Measurements from ENCODE around the gene ACSBG1. TPM values are rescaled to one million over a fixed set of nuclear protein-coding genes. Genes with fewer than 3 reads are reported as not detected.
A peak's percentile ranks its signal among the peaks of the same experiment; 100 is the strongest.
"Not testable (repeated sequence)": the region's sequence is repeated elsewhere in the genome, so short reads cannot be mapped to it uniquely, and the experiment has no call there.

Gene ACSBG1
- total RNA-seq, 1 donor from 2014 or later: 1.6 TPM

DNA sequence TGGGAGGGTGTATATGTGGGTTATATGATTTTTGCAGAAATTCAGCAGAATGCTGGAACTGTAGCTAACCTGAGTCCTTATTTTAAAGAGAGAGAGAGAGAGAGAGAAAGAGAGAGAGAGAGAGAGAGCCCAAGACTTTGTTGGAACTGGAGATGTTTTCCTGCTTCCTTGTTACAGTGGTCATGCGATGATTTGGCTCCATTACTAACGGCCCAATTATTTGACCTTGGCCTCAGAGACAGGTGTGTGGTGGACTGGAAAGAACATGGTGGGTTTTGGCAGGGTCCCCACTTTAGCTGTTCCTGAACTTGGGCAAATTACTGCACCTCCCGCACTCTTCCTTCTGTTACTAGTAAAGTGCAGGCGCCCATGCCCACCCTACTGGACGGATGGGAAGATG lies 14.8 kb upstream of the ACSBG1 start:
- DNase-seq (ENCODE audit: low spot score): no peak

DNA sequence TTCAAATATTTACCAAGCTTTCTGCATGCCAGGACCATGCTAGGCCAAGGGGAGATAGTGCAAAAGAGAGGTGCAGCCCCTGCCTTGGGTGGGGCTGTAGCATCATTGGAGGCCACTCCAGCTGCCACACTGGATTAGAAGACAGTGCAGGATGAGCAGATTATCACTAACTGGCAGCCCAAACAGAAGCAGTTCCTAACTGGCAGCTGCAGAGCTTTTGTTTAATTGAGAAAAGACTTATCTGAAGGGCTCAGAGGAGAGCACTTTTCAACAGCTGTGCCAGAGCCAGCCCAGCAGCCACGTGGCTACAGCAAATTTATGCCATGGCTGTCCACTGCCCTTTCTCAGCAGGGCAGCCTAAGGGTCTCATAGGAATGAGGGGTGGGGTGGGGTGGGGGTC lies 13.5 kb upstream of the ACSBG1 start:
- DNase-seq (ENCODE audit: low spot score): no peak

- not testable (repeated sequence) for DNase-seq (ENCODE audit: low spot score)
Measured at GRCh38 chr15:78245976-78246620, 11.7 kb upstream of the ACSBG1 start.

- not testable (repeated sequence) for DNase-seq (ENCODE audit: low spot score)
Measured at GRCh38 chr15:78245392-78245791, 11.0 kb upstream of the ACSBG1 start.

- no peak for DNase-seq (ENCODE audit: low spot score)
Measured at GRCh38 chr15:78244893-78245292, 10.5 kb upstream of the ACSBG1 start.

DNA sequence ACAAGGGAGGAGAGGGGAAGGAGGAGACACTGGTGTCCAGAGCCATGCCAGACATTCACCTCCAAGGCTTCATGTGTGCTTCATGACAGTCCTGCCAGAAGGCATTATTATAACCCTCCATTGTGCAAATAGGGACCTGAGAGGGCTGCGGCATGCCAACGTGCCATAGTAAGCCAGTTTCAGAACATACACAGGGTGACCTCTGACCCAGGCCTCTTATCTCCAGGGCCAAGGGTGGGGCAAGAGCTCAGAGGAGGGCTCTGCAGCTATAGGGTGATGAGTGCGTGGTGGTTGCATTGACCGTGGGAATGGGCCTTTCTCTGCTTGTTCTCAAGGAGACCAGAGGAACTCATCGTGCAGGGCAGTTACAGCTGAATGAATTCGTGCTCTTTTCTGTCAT lies 9.7 kb upstream of the ACSBG1 start:
- no peak for DNase-seq (ENCODE audit: low spot score)

DNA sequence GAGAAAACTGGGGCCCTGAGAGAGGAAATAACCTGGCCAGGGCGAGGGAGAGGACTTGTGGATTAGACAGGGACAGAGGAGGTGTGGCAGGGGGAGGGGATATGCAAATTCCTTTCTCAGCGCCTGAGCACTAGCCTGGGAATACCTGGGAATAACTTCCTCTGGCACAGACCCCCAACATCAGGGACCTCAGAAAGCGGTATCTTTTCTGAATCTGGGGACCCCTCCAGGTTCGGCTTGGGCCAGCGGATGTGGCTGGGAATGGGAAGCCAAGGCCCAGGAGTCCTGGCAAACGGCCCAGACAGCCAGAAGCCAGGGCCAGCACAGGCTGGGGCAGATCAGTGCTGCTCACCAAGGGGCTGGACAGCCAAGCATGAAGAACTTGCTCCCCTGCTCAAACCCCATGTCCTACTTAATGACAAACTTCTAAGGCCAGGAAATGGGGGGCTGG lies 9.2 kb upstream of the ACSBG1 start:
- DNase-seq (ENCODE audit: low spot score): peak; percentile 67

GRCh38 chr15:78243058-78243457 lies 8.7 kb upstream of the ACSBG1 start:
- DNase-seq (ENCODE audit: low spot score): no peak

GRCh38 chr15:78242128-78242527 lies 7.8 kb upstream of the ACSBG1 start:
- no peak for DNase-seq (ENCODE audit: low spot score)

DNA sequence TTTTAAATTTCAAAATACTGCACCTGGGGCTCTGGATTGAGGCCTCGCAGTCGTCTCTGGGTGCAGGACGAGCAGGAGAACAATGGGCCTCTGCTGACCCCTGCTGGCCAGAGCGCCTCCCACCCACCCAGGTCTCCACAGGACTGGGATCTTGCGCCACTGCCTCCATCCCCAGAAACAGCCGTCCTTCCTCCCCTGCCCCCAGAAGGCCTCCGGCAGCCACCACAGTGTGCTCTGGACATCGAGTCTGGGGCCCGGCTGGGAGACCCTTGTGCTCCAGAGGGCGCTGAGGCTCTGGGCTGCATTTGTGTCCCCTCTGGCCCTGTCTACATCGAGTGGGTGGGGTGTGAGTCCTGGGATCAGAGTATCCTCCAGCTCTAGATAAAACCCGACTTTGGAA lies 6.7 kb upstream of the ACSBG1 start:
- DNase-seq (ENCODE audit: low spot score): peak; percentile 91

DNA sequence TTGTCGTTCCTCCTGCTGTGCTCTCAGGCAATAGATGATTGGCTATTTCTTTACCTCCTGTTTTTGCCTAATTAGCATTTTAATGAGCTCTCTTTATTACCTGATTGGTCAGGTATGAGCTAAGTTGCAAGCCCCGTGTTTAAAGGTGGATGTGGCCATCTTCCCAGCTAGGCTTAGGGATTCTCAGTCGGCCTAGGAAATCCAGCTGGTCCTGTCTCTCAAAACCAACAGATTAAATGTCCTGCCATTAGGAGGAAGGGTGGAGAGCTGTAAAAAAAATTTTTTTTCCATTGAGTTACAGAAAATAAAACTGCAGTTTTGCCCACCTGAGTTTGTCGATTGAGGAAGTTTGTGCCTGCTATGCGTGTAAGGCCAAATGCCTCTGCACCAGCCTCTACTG lies 5.4 kb upstream of the ACSBG1 start:
- no peak for DNase-seq (ENCODE audit: low spot score)

- DNase-seq (ENCODE audit: low spot score): no peak
Measured at GRCh38 chr15:78237146-78237545, 2.8 kb upstream of the ACSBG1 start.

- DNase-seq (ENCODE audit: low spot score): no peak
Measured at GRCh38 chr15:78236491-78236890, 2.1 kb upstream of the ACSBG1 start.

- DNase-seq (ENCODE audit: low spot score): no peak
Measured at GRCh38 chr15:78233496-78233895, 869 bp downstream of the ACSBG1 start.

GRCh38 chr15:78232951-78233350 lies 1.4 kb downstream of the ACSBG1 start:
- DNase-seq (ENCODE audit: low spot score): no peak

DNA sequence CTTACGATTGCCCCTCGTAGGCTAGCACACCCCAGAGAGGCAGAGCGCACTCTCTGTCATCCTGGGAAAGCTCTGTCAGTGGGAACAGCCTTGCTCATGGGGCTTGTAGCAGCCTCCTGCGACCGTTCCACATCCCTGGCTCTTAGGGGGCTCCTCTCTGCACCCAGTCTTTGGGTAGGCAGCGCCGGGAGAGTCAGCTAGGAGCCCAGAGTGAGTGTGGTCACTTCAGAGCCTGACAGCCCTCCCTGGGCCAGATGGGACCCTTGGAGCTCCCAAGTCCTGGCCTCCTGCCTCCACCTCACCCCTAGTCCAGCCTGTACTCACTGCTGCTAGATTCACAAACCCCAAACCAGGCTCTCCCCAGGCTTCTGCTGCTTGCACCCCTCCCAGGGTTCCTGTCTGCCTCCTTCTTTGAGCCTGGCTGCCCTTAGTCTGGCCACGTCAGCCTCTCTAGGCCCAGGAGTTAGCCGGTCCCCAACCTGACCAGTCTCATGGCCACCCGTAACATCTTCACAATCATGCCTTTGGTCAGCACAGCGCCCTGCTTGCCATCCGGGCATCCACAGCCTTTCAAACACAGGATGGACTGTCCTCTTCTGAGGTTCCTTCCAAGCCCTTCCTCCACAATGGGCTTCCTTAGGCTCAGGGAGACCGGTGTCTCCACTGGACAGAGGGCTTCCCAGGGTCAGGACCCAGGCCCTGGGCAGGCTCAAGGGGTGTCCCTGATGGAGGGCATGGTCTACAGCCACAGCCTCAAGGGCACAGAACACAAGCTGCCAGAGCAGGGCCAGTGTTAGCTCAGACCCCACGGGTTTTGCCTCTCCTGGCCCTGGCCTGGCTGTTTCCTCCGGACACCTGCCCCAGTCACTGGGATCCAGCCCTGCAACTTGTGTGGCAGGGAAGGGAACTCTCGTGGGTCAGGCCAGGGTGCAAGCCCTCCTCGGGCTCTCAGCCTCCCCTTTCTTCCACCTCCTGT lies 4.6 kb downstream of the ACSBG1 start:
- no peak for DNase-seq (ENCODE audit: low spot score)

- DNase-seq (ENCODE audit: low spot score): no peak
Measured at GRCh38 chr15:78228356-78228996, 5.9 kb downstream of the ACSBG1 start.

- no peak for DNase-seq (ENCODE audit: low spot score)
Measured at GRCh38 chr15:78225783-78226541, 8.4 kb downstream of the ACSBG1 start.

DNA sequence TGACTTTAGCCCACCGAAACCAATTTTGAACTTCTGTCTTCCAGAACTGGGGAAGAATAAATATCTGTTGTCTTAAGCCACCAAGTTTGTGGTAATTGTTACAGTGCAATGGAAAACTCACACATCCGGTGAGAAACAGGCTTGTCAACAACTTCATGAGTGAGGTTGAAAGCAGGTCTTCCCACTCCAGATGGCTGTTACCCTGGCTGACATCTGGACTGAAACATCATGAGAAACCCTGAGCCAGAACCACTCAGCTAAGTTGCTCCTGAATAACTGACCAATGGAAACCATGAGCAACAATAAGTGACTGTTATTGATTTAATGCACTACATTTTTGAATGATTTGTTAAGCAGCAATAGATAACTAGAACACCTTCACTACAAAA lies 10.3 kb downstream of the ACSBG1 start:
- DNase-seq (ENCODE audit: low spot score): no peak

DNA sequence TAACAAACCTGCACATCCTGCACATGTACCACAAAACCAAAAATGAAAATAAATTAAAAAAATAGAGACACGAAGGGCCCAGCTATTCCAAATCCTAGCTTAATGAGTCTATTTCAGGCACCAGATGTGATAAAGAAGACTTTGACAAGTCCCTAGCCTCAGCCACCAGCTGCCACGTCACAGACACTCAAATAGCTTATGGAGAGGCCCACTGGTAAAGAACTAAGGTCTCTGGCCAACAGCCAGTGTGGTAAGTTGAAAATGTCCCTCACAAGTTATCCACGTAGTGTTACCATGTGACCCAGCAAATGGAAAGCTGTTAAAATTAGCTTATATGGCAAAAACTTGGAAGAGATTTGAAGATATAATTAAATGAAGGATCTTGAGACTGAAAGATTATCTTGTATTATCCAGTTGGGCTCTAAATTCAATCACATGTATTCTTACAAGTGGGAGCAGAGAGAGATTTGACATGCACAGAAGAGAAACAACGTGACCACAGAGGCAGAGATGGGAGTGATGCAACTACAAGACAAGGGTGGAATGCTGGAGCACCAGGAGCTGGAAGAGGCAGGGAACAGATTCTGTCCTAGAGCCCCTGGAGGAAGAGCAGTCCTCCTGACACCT lies 10.9 kb downstream of the ACSBG1 start:
- no peak for DNase-seq (ENCODE audit: low spot score)

- no peak for DNase-seq (ENCODE audit: low spot score)
Measured at GRCh38 chr15:78222745-78223395, 11.5 kb downstream of the ACSBG1 start.

Measured in ureter (tissue), 1 donor.